Effector memory CD8-positive, alpha-beta T cell (primary cell): ENCODE measurements around the gene GLG1.
"Not testable (repeated sequence)": the region's sequence is repeated elsewhere in the genome, so short reads cannot be mapped to it uniquely, and the experiment has no call there.

Source experiments
- ATAC-seq: fragments of 150-1000 bp; cut with Tn5 transposase; replicated peaks from 2 replicates; pipeline ENCODE4 v1.10.0; 2021; ENCODE audit warnings: mild to moderate bottlenecking, moderate library complexity
- DNase-seq, 3 experiments: peaks; one replicate each; pipeline ENCODE4 v3.0.0; 2021
- H3K27ac Mint-ChIP-seq, 2 donors: one replicate each; pipeline ENCODE4 v1.8.0; 2022; ENCODE audit warnings: mild to moderate bottlenecking in 2 of 2, mixed read lengths in 2 of 2, moderate library complexity in 2 of 2
- H3K27me3 Mint-ChIP-seq, 2 donors: one replicate each; pipeline ENCODE4 v1.8.0; 2022; ENCODE audit warnings: mixed read lengths in 2 of 2
- H3K36me3 Mint-ChIP-seq: one replicate; pipeline ENCODE4 v1.8.0; 2022; ENCODE audit warnings: mild to moderate bottlenecking, moderate library complexity, mixed read lengths; ENCODE audit not compliant: insufficient read depth
- H3K4me1 Mint-ChIP-seq, 2 donors: one replicate each; pipeline ENCODE4 v1.8.0; 2022; ENCODE audit warnings: low read depth in 2 of 2, mixed read lengths in 2 of 2
- H3K4me3 Mint-ChIP-seq, 2 donors: one replicate each; pipeline ENCODE4 v1.8.0; 2022; ENCODE audit warnings: mild to moderate bottlenecking in 2 of 2, mixed read lengths in 2 of 2, moderate library complexity in 2 of 2
- H3K9me3 Mint-ChIP-seq, 2 donors: one replicate each; pipeline ENCODE4 v1.8.0; 2022; ENCODE audit warnings: mixed read lengths in 2 of 2

GLG1 gene

GRCh38 chr16:74400238-74400637 lies 206.7 kb downstream of the GLG1 start:
- not testable (repeated sequence) for H3K9me3 Mint-ChIP-seq, DNase-seq, H3K36me3 Mint-ChIP-seq, H3K4me1 Mint-ChIP-seq, H3K4me3 Mint-ChIP-seq, ATAC-seq, H3K27me3 Mint-ChIP-seq, H3K27ac Mint-ChIP-seq

DNA sequence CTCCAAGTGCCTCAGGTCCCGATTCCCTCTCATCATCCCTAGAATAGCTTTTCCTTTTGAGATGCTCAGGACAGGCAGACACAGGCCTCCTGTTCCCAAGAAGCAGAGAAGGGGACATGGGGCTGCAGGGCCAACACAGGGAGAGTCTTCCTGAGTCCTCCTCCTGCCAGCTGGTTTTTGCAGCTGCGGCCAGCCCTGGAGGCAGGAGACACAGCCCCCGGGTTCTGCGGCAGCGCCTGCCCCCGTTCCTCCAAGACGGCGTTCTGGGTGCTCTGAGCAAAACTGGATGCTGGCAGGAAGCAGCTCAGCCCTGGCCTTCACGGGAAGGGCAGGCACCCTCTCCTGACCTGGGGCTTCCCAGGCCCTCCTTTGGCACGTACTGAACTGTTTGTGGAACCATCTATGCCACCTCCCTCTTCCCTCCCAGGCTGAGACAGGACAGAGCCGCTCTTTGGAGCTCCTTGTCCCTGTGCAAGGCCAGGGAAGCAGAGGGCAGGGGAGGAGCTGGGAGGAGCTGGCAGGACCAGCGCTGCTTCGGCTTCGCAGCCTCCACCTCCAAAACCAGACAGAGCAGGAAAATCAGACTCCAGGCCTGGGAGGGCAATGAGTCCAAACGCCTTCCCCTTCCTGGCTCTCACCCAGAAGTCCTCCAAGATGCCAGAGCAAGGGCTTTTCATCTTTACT lies 208.6 kb downstream of the GLG1 start:
- H3K27me3 Mint-ChIP-seq, DNase-seq, ATAC-seq, H3K4me3 Mint-ChIP-seq, H3K4me1 Mint-ChIP-seq, H3K27ac Mint-ChIP-seq, H3K9me3 Mint-ChIP-seq, H3K36me3 Mint-ChIP-seq: not testable (repeated sequence)
